HG02943 (cell line): ENCODE results near the gene PDE4A.
"Not testable (repeated sequence)": the region's sequence is repeated elsewhere in the genome, so short reads cannot be mapped to it uniquely, and the experiment has no call there.

Experiments
- ATAC-seq: cut with Tn5 transposase; IDR thresholded peaks from one replicate; pipeline ENCODE4 v1.9.1; 2021; ENCODE audit warnings: mild to moderate bottlenecking, low read depth, moderate library complexity; ENCODE audit not compliant: unreplicated experiment

The PDE4A gene

DNA sequence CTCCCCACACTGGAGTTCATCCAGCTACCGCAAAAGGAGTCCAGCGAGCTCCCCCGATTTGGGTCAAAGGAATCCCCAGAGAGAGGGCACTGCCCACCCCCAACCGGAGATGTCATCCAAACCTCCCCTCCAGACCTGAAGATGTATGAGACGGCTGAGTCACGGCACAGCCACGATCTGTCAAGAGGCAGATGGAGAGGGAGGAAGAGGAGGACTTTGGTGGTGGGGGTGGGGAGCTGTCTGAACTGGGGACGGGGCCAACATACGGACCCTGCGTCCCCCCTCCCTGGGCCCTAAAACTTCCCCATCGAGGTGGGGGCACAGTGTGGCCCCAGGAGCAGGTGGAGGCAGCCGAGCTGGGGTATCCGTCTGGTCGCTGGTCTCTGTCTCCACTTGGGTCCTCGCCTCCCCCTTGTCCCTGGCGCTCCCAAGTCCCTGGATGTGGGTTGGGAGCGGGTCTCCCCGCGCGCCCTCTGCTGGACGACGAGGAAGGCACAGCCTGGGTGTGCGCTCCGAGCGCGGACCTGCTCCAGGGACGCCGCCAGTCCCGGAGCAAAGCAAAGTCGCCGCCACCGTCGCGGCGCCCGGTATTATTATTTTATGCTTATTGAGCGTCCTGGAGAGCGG, 3.8 kb downstream of the PDE4A start:
- no peak for ATAC-seq

DNA sequence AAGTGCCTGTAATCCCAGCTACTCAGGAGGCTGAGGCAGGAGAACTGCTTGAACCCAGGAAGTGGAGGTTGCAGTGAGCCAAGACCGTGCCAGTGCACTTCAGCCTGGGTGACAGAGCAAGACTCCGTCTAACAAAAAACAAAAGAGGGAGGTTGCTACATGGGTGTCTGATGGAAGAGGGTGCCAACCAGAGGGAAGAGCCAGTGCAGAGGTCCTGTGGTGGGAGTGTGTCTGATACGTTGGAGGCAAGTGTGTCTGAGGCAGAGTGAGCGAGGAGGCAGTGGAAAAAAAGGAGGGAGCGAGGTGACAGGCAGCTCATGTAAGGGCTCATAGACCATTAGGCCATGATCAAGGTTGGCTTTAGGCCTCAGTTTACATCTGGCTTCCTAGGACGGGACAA, 6.8 kb downstream of the PDE4A start:
- ATAC-seq: no peak

DNA sequence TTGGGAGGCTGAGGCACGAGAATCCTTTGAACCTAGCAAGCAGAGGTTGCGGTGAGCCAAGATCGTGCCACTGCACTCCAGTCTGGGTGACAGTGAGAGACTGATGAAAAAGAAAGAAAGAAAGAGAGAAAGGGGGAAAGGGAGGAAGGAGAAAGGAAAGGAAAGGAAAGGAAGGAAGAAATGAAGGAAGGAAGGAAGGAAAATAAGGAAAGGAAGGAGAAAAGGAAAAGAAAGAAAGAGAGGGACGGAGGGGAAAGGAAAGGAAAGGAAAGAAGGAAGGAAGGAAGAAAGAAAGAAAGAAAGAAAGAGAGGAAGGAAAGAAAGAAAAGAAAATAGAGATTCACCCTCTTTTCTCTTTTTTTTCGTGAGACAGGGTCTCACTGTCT, 8.7 kb downstream of the PDE4A start:
- ATAC-seq: no peak

DNA sequence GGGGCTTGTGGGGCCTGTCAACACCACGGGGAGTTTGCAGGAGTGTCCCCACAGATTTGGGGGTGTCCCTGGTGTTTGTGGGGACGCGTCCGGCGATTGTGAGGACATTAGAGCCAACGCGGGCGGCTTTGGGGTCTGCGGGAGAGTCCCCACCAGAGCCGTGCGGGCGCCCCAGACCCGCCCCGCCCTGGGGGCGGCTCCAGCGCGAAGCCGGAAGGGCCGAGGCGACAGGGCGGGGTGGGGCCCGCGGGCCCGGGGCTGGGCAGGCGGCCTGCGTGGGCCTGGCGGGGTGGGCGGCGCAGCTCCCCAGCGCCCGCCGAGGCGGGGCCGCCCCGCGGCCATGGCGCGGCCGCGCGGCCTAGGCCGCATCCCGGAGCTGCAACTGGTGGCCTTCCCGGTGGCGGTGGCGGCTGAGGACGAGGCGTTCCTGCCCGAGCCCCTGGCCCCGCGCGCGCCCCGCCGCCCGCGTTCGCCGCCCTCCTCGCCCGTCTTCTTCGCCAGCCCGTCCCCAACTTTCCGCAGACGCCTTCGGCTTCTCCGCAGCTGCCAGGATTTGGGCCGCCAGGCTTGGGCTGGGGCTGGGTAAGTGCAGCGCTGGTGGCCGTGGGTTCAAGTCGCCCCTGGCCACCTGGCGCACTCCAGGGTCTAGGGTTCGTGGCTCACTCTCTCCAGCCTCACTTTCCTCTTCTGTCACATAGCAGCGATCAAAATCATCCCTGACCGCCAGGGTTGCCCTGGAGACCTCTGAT, 10.3 kb downstream of the PDE4A start:
- no peak for ATAC-seq

DNA sequence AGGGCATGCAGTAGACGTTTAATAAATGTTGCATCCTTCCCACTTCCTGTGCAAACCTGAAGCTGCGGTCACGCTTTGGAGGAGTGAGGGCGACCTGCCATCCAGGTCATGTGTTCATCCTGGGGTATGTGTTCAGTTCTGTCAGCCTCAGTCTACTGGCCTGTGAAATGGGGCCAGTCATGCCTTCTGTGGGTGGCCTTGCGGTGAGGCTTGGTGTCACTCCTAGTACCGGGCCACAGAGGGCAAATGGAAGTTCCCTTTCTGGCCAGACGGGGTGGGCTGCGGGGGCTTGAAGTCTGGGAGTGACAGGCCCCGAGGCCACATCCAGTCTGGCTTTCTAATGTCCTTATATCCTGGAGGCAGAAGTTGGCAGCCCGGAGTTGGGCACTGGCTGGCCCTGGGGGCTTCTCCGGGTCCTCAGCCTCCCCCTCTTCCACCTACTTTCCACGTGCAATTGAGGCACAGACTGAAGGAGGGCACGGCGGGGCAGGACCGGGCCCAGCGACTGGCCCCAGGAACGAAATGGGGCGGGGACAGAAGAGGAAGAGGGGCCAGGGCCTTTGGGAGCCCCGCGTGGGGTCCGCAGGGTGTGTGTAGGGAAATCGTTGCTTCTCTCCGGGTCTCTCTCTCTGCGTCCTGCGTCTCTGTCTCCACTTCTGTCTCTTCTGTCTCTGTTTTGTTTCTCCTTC, 11.1 kb downstream of the PDE4A start:
- no peak for ATAC-seq

DNA sequence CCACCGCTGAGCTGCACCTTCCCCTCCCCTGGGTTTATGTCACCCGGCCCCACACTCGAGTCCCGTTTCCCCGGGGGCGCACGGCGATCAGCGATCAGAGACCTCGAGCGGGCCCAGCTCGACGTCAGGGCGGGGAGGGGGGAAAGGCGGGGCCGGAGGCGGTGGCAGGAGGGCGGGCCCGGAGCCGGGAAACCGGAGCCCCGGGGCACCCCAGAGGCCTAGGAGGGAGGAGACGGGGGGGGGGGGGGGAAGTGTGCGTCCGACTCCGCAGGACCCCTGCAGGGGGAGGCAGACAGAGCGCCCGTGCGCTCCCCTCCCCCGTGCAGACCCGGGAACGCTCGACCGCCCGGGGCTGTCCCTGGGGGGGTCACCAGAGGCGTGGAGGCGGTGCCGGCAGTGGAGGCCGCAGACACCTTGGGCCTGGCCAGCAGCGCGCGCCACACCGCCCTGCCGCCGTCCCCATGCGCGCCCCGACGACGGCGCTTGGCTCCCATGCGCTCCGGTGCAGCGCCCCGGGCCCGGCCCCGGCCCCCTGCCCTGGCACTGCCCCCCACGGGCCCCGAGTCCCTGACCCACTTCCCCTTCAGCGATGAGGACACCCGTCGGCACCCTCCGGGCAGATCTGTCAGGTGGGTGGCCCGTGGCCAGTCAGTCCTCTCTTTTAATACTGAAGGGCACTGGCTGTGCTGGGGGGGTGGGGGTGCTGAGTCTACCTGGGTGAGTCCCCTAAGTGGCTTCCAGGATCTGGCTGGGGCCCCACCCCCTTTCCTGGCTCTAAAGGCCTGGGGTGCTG, 11.8 kb downstream of the PDE4A start:
- ATAC-seq: no peak

DNA sequence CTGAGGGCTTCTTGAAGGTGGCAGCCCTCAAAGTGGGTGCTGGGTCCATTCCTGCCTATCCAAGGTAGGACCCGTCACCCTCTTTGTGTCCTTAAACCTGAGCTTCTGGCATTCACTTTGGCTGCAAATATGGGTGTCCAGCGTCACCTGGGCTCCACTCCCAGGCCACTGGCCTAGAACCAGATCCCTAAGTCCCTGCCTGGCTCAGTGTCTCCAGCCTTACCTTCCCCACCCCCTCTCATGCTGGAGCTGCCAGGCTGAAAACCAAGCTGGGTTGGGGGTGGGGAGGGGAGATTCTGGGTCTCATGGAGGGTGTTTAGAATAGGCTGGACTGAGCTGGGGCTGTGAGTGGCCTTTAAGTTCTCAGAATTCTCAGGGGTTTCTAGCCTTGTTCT, 12.4 kb downstream of the PDE4A start:
- no peak for ATAC-seq

DNA sequence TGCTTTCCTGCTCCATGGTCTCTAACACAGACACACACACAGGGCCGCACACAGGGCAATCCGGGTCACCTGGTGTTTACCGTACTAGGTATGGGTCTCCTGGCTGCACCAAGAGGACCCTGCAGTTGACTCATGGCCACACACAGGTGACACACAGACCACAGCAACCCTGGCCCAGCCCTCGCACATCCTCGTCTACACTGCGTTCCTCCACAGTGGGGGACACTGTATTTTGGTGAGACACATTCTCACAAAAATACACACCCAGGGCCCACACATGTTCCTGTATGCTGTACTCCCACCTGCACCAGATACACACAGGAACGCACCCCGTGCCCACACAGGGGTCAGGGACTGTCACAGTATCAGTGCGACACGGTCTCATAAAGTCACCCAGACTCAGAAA, 12.8 kb downstream of the PDE4A start:
- ATAC-seq: no peak

DNA sequence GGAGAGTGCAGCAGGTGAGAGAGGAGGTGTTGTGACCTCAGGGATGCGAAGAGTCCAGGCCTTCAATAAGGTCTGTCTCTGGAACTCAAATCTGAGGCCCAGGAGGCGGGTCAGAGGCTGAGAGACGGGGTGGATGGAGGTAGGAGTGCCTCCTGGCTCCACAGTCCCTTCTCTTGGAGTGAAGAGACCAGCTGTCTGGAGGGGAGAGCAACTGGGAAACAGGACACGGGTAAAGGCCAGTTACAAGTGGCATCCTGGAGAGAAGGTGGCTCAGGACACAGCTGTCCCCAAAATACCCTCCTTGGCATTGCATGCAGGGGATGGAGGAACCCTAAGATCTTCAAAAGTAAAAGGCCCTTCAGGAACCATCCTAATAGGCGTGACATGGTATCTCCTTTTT, 19.2 kb downstream of the PDE4A start:
- ATAC-seq: no peak

DNA sequence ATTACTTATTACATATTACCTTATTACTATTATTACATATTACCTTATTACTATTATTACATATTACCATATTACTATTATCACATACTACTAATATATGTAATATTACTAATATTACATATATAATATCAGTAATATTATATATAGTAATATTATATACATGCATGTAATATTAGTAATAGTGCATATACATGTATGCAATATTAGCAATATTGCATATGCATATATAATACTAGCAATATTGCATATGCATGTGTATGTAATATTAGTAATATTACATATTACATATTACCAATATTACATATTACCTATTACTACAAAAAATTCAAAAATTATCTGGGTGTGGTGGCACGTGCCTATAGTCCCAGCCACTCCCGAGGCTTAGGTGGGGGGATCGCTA, 22.4 kb downstream of the PDE4A start:
- no peak for ATAC-seq

DNA sequence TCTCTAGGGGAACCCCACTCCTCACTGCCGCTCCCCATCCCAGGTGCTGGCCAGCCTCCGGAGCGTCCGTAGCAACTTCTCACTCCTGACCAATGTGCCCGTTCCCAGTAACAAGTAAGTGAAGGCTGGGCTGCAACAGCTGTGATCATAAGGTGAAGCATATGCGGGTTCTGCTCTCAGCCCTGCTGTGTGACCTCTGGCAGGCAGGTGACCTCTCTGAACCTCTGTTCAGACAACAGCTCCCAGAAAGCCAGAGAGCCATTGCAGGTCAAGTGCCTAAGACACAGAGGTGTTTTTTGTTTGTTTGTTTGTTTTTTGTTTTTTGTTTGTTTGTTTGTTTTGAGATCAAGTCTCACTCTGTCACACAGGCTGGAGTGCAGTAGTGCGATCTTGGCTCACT, 28.7 kb downstream of the PDE4A start:
- ATAC-seq: no peak

DNA sequence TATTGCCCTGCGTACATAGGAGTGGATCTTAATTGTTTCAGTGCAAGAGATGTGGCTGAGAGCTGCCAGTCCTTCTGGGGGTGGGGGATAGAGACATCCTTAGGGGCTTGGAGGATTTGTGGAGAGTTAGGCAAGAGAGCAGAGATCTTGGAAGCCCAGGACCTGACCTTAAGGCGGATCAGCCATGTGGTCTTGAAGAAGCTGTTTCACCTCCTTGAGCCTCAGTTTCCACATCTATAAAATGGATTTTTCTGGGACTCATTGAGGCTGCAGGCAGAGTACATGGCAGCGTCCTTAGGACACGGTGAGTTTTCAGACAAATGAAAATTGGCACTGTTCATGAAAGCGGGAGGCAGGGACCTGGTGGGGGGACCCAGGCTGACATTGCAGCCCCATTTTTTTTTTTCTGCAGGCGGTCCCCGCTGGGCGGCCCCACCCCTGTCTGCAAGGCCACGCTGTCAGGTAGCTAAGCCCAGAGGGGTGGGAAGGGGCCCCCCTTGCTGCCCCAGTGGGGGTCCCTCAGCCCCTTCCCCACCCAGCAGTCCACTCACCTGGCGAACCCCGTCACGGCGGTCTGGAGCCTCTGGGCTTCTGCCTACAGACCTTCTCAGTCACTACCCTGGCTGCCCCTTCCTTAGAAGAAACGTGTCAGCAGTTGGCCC, 30.0 kb downstream of the PDE4A start:
- no peak for ATAC-seq

DNA sequence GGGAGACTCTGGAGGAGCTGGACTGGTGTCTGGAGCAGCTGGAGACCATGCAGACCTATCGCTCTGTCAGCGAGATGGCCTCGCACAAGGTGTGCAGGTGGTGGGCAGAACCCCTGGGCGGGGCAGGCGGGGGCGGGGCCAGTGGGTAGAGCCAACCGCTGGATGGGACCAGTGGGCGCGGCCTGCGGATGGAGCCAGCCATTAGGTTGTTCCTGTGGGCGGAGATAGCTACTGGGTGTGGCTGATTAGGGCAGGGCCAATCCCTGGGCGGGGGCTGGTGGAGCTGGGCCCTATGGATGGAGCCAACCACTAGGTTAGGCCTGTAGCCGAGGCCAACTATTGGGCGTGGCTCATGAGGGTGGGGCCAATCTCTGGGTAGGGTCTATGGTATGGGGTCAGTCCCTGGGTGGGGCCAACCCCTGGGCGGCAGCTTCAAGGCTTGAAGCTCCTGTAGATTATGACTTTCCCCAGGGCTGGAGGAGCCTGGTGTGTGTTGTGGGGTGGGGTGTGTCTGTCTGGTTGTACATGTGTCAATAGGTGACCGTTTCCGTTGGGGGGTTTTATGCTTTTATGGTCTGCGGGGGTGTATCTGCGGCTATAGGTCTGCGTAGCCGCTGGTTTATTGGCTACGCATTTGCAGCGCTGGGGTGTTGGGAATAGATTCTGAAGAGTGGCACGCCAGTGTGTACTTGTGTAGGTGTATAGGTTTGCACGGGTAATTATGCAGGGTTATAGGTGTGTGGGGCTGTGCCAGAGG, 30.7 kb downstream of the PDE4A start:
- no peak for ATAC-seq

DNA sequence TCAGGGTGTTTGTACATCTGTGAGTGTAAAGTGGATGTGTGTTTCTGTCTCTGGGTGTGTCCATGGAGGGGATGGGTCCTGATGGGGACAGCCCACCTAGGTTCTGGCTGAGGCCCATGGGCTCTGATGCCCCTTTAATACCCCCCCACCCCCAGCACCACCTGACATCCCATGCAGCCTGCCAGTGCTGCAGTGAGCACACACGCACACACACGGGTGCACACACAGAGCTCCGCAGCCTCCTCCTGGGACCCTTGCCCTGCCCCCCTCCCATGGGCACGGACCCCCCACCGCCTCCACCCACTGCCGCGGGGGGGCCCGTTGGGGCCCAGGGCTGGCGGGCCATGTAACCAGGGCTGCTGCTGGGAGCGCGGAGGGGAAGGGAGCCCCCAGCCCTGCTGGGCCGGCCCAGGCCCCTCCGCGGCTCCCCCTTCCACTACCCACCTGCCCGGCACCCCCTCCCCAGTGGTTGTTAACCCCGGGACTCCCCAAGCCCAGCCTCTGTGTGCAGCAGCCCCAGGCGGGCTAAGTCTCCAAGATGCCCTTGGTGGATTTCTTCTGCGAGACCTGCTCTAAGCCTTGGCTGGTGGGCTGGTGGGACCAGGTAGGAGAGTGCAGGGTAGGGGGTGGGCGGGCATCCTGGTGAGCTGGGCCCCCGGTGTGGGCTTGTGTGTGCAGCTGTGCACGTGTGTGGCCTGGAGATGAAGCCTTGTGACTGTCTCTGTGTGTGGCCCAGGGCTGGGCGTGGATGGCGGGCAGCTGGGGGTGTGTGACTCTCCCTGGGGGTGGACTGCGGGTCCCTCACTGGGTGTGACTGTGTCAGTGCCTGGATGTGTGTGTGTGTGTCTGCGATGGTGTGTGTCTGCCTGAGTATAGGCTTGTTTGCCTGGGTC, 32.6 kb downstream of the PDE4A start:
- ATAC-seq: no peak

DNA sequence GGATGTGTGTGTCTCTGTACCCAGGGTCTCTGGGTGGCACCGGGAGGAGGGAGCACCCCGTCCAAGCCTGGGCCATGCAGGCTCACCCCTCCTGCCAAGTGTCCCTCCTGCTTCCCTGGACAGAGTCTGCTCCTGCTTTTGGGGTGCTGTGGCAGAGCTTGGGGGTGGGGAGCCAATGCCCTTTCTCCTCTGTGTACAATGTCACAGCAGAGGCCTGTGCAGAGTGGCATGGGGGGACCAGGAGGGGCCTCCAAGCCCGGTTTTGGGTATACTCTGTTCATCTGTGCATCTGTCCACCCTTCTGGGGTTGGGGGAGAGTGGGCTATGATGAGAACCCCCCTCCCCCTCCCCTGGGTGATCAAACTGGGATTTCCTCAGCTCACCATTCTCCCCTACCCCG, 33.5 kb downstream of the PDE4A start:
- ATAC-seq: no peak

DNA sequence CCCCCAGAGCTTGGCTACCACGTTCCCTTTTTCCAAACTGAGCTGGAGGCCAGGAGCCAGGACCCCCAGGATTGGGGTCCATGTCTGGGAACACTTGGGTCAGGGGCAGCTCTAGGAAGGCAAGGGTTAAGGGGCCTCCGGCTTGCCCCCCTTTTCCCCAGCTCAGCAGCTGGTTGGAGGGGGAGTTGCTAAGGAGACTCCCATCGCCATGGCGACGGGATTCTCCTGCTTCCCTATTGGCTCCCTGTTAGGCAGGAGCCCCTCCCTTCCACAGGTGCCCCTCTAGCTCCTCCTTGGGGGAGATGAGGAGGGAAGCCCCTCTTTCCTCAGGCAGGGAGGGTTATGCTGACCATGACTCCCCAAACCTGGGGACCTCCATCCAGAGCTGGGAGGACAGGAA, 33.9 kb downstream of the PDE4A start:
- ATAC-seq: no peak

DNA sequence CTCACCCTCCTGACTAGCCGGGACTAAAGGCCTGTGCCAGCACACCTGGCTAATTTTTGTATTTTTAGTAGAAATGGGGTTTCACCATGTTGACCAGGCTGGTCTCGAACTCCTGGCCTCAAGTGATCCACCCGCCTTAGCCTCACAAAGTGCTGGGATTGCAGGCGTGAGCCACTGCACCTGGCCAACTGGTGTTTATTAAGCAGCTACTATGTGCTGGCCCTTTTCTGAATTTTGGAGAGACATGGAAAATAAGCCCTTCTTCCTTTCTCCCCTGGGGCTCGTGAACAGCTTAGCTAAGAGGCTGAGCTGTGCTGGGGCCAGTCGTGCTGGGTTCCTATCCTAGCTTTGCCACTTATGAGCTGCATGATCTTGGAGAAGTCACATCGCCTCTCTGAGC, 38.4 kb downstream of the PDE4A start:
- not testable (repeated sequence) for ATAC-seq

DNA sequence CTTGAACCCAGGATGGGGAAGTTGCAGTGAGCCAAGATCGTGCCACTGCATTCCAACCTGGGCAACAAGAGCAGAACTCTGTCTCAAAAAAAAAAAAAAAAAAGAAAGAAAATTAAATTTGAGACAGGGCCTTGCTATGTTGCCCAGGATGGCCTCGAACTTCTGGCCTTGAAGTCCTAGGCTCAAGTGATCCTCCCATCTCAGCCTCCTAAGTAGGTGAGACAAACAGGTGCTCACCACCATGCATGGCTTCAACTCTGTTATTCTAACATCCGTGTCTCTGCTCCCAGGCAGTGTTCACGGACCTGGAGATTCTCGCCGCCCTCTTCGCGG, 40.3 kb downstream of the PDE4A start:
- no peak for ATAC-seq
